Transverse colon (tissue), 4 donors: ENCODE data around the gene RGS11.

Source experiments
- EP300 ChIP-seq: sonication (generic); formaldehyde crosslinking; IDR thresholded peaks from one replicate; pipeline ENCODE4 v1.6.1; 2017; ENCODE audit warnings: antibody characterized with exemption, low read depth
- POLR2A ChIP-seq: fragments of 450-650 bp; IDR thresholded peaks from one replicate; pipeline ENCODE4 v1.6.1; 2016; ENCODE audit warnings: antibody characterized with exemption, mild to moderate bottlenecking, moderate library complexity
- POLR2AphosphoS5 ChIP-seq, 3 donors: sonication (generic); formaldehyde crosslinking; IDR thresholded peaks; one replicate each; pipeline ENCODE4 v1.6.1; 2016; ENCODE audit warnings: antibody characterized with exemption in 3 of 3
- TF ChIP-seq, protein P1 (sequence below), 5 experiments: fragments of 200-600 bp in 3 of 5; fragments of 450-650 bp in 2 of 5; sonication (generic) in 3 of 5; IDR thresholded peaks; 1 replicate in 2 of 5; 2 replicates in 3 of 5; pipeline ENCODE4 v1.5.1; 2016 to 2017; ENCODE audit warnings: antibody characterized with exemption in 5 of 5, inconsistent platforms in 3 of 5, mild to moderate bottlenecking in 2 of 5, moderate library complexity in 1 of 5

DNA sequence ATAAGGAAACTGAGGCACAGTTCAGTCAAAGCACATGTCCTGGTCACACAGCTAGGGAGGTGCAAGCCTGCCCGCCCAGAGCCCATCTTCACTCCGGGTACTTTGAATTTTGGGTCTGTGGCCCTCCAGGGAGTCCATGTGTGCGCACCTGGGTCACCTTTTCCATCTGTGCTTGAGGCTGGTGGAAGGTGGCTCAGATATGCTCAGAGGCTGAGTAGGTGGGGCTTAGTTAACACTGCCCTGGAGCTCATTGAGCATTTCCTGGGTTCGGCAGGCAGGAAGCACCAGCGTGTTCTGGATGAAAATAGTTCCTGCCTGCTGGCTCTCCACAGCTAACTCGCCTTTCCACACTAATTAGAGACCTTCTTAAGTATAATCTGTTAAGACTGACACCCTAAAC, 21.9 kb downstream of the RGS11 start:
- TF ChIP-seq EP300 (no peak), POLR2A (peak; percentile 33), POLR2AphosphoS5 (IDR thresholded peaks at IDR 0.05) (peak in 1 of 3 donors; percentile 29)
- TF ChIP-seq, protein P1, sequence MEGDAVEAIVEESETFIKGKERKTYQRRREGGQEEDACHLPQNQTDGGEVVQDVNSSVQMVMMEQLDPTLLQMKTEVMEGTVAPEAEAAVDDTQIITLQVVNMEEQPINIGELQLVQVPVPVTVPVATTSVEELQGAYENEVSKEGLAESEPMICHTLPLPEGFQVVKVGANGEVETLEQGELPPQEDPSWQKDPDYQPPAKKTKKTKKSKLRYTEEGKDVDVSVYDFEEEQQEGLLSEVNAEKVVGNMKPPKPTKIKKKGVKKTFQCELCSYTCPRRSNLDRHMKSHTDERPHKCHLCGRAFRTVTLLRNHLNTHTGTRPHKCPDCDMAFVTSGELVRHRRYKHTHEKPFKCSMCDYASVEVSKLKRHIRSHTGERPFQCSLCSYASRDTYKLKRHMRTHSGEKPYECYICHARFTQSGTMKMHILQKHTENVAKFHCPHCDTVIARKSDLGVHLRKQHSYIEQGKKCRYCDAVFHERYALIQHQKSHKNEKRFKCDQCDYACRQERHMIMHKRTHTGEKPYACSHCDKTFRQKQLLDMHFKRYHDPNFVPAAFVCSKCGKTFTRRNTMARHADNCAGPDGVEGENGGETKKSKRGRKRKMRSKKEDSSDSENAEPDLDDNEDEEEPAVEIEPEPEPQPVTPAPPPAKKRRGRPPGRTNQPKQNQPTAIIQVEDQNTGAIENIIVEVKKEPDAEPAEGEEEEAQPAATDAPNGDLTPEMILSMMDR (IDR thresholded peaks at IDR 0.05) = no peak
